ENCODE data around the gene MMP27.

Gene MMP27

GRCh38 chr11:102719620-102720277, 14.2 kb upstream of the MMP27 start:
- TF ChIP-seq CTCF (IDR thresholded peaks at IDR 0.05; ENCODE audit: low read depth, low read length), result no peak
- DNase-seq, result no peak
- H3K4me3 ChIP-seq (ENCODE audit: low read depth, low read length), result no peak overlapping the region
- H3K27me3 ChIP-seq (ENCODE audit: insufficient read depth, low read depth, severe bottlenecking), result no peaks in the 10 kb centered on the region
- no peaks in the 10 kb centered on the region for H3K9me3 ChIP-seq (ENCODE audit: severe bottlenecking)
- H3K27ac ChIP-seq, result no peak overlapping the region
- no peaks in the 10 kb centered on the region for H3K36me3 ChIP-seq

DNA sequence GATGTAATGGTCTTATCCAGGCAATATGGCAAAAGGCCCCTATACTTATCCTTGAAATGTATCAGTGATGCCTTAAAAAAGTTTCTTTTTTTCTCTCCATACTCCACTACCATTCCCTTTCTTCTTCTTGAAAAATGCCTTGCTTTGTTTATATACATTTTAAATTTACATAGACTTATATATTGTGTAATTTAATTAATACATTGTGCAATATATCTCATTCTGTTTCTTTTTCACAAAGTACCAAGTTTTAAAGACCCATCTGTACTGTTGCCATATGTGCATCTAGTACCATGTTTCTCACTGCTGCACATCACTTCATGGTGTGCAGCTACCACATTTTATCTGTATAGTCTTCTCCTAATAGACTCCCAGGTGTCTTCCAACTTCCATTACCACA, 11.7 kb upstream of the MMP27 start:
- no peaks in the 10 kb centered on the region for H3K9me3 ChIP-seq (ENCODE audit: severe bottlenecking)
- no peak overlapping the region for H3K27ac ChIP-seq
- H3K36me3 ChIP-seq, result no peaks in the 10 kb centered on the region
- no peaks in the 10 kb centered on the region for H3K27me3 ChIP-seq (ENCODE audit: insufficient read depth, low read depth, severe bottlenecking)
- TF ChIP-seq CTCF (IDR thresholded peaks at IDR 0.05; ENCODE audit: low read depth, low read length), result no peak
- H3K4me3 ChIP-seq (ENCODE audit: low read depth, low read length), result no peak overlapping the region
- no peak for DNase-seq

- no peak for DNase-seq
- TF ChIP-seq CTCF (IDR thresholded peaks at IDR 0.05; ENCODE audit: low read depth, low read length), result no peak
- Histone ChIP-seq H3K27me3 (ENCODE audit: insufficient read depth, low read depth, severe bottlenecking) (no peaks in the 10 kb centered on the region), H3K9me3 (ENCODE audit: severe bottlenecking) (no peaks in the 10 kb centered on the region), H3K27ac (no peak overlapping the region), H3K4me3 (ENCODE audit: low read depth, low read length) (no peak overlapping the region), H3K36me3 (no peaks in the 10 kb centered on the region)
Observed at GRCh38 chr11:102716527-102716926, 11.0 kb upstream of the MMP27 start.

- Histone ChIP-seq H3K9me3 (ENCODE audit: severe bottlenecking) (no peaks in the 10 kb centered on the region), H3K4me3 (ENCODE audit: low read depth, low read length) (no peak overlapping the region), H3K27me3 (ENCODE audit: insufficient read depth, low read depth, severe bottlenecking) (no peaks in the 10 kb centered on the region), H3K36me3 (no peaks in the 10 kb centered on the region), H3K27ac (no peak overlapping the region)
- no peak for DNase-seq
- no peak for TF ChIP-seq CTCF (IDR thresholded peaks at IDR 0.05; ENCODE audit: low read depth, low read length)
Observed at GRCh38 chr11:102712137-102712536, 6.6 kb upstream of the MMP27 start.

GRCh38 chr11:102709201-102709945, 3.8 kb upstream of the MMP27 start:
- DNase-seq, result no peak
- no peaks in the 10 kb centered on the region for H3K9me3 ChIP-seq (ENCODE audit: severe bottlenecking)
- no peaks in the 10 kb centered on the region for H3K36me3 ChIP-seq
- no peak overlapping the region for H3K27ac ChIP-seq
- TF ChIP-seq CTCF (IDR thresholded peaks at IDR 0.05; ENCODE audit: low read depth, low read length), result no peak
- no peaks in the 10 kb centered on the region for H3K27me3 ChIP-seq (ENCODE audit: insufficient read depth, low read depth, severe bottlenecking)
- no peak overlapping the region for H3K4me3 ChIP-seq (ENCODE audit: low read depth, low read length)

Measured in WERI-Rb-1 (cell line).